HG03469 (cell line): ENCODE data around the gene DNLZ.
"Not testable (repeated sequence)": the region's sequence is repeated elsewhere in the genome, so short reads cannot be mapped to it uniquely, and the experiment has no call there.

Experiments used
- ATAC-seq: cut with Tn5 transposase; IDR thresholded peaks from one replicate; pipeline ENCODE4 v1.9.1; 2021; ENCODE audit warnings: mild to moderate bottlenecking, moderate library complexity, moderate number of reproducible peaks; ENCODE audit not compliant: unreplicated experiment

DNLZ gene

GRCh38 chr9:136320972-136321371 lies 42.6 kb downstream of the DNLZ start:
- not testable (repeated sequence) for ATAC-seq

GRCh38 chr9:136319955-136320354 lies 43.6 kb downstream of the DNLZ start:
- ATAC-seq: not testable (repeated sequence)

- not testable (repeated sequence) for ATAC-seq
Observed at GRCh38 chr9:136319244-136319643, 44.3 kb downstream of the DNLZ start.

GRCh38 chr9:136318776-136319241 lies 44.7 kb downstream of the DNLZ start:
- ATAC-seq: no peak

GRCh38 chr9:136318111-136318775 lies 45.3 kb downstream of the DNLZ start:
- no peak for ATAC-seq

GRCh38 chr9:136317695-136318094 lies 45.8 kb downstream of the DNLZ start:
- no peak for ATAC-seq

GRCh38 chr9:136316896-136317676 lies 46.5 kb downstream of the DNLZ start:
- ATAC-seq: no peak

- no peak for ATAC-seq
Observed at GRCh38 chr9:136316271-136316751, 47.2 kb downstream of the DNLZ start.

GRCh38 chr9:136314944-136315343 lies 48.6 kb downstream of the DNLZ start:
- no peak for ATAC-seq

- ATAC-seq: no peak
Observed at GRCh38 chr9:136314056-136314416, 49.5 kb downstream of the DNLZ start.

GRCh38 chr9:136313111-136314055 lies 50.2 kb downstream of the DNLZ start:
- ATAC-seq: no peak

- no peak for ATAC-seq
Observed at GRCh38 chr9:136312436-136312835, 51.1 kb downstream of the DNLZ start.

GRCh38 chr9:136312009-136312375 lies 51.6 kb downstream of the DNLZ start:
- ATAC-seq: no peak

- ATAC-seq: no peak
Observed at GRCh38 chr9:136311051-136312008, 52.2 kb downstream of the DNLZ start.

- no peak for ATAC-seq
Observed at GRCh38 chr9:136310273-136311030, 53.1 kb downstream of the DNLZ start.

GRCh38 chr9:136309806-136310220 lies 53.7 kb downstream of the DNLZ start:
- ATAC-seq: no peak
